Measurements from ENCODE around the gene CDCA8. TPM values are rescaled to one million over a fixed set of nuclear protein-coding genes. Genes with fewer than 3 reads are reported as not detected.

Gene CDCA8
- total RNA-seq, 1 experiment from 2014 or later, result 48.5 TPM

- Histone ChIP-seq H2AFZ (ENCODE audit: low read length) (no peak overlapping the region), H2BK15ac (ENCODE audit: low read depth, low read length) (no peak overlapping the region), H2BK5ac (ENCODE audit: insufficient read length, low read length) (no peak overlapping the region), H2BK20ac (ENCODE audit: low read depth, low read length, poor library complexity, severe bottlenecking) (no peak overlapping the region), H3T11ph (ENCODE audit: low read length) (no peak overlapping the region), H4K8ac (replicated peaks; ENCODE audit: insufficient read length, low read depth, low read length) (no peak overlapping the region), H3K23me2 (ENCODE audit: insufficient read length, low read depth, low read length, poor library complexity, severe bottlenecking) (no peaks in the 10 kb centered on the region), H4K5ac (ENCODE audit: insufficient read length, low read depth, low read length) (no peak overlapping the region), H3K9ac (ENCODE audit: extremely low read depth, insufficient read length, low read length) (no peak overlapping the region), H3K4me1 (ENCODE audit: insufficient read depth, low read length) (no peaks in the 10 kb centered on the region; the same call in 1 of the 2 replicates), H3K27ac (ENCODE audit: insufficient read length, low read depth, low read length) (no peak overlapping the region), H3K23ac (ENCODE audit: insufficient read length, low read depth, low read length) (no peak overlapping the region), H3K4me2 (ENCODE audit: insufficient read depth, insufficient read length, low read length) (peak overlapping the region; percentile 56), H3K9me3 (ENCODE audit: control insufficient read depth, low read depth, low read length) (no peaks in the 10 kb centered on the region), H3K27me3 (ENCODE audit: insufficient read depth, low read length) (peaks cover 33% of the 10 kb centered on the region; the same call in 1 of the 2 replicates), H3K4ac (ENCODE audit: low read depth, low read length) (no peak overlapping the region), H2BK12ac (ENCODE audit: insufficient read length, low read depth, low read length) (no peak overlapping the region), H3K79me1 (ENCODE audit: insufficient read depth, low read depth, low read length, poor library complexity, severe bottlenecking) (no peaks in the 10 kb centered on the region), H3K56ac (ENCODE audit: insufficient read length, low read depth, low read length) (no peak overlapping the region), H3K14ac (ENCODE audit: insufficient read depth, low read length) (no peak overlapping the region), H3K18ac (ENCODE audit: insufficient read length, low read depth, low read length) (no peak overlapping the region), H4K91ac (ENCODE audit: insufficient read length, low read depth, low read length) (no peak overlapping the region), H2AK5ac (ENCODE audit: insufficient read length, low read length) (no peak overlapping the region), H2BK120ac (ENCODE audit: low read depth, low read length, poor library complexity, severe bottlenecking) (no peak overlapping the region), H4K20me1 (ENCODE audit: control insufficient read depth, insufficient read depth, insufficient read length) (no peaks in the 10 kb centered on the region), H3K79me2 (ENCODE audit: insufficient read depth, low read length) (no peaks in the 10 kb centered on the region)
- H3K27me3 Mint-ChIP-seq (ENCODE audit: low read depth), result peaks cover 39% of the 10 kb centered on the region
- no peak for DNase-seq
- no peak for TF ChIP-seq CTCF (conservative IDR thresholded peaks at IDR 0.05)
- peaks cover 0 to 2% of the 10 kb centered on the region in 2 experiments; a peak in 2 of 5 replicates for H3K9me3 Mint-ChIP-seq
- no peak overlapping the region for H3K27ac Mint-ChIP-seq
- no CpG with 5 or more reads among the region's 52 CpGs for WGBS (ENCODE audit: extremely low coverage, insufficient read length, low lambda C conversion rate)
- peaks cover 4 to 6% of the 10 kb centered on the region in 2 experiments; a peak in 2 of 4 replicates for H3K4me1 Mint-ChIP-seq
- peak overlapping the region; percentile 56 to 82 for H3K4me3 Mint-ChIP-seq
- H3K36me3 Mint-ChIP-seq (ENCODE audit: insufficient read depth in 1 of 3, low read depth in 3 of 3), result peaks cover 0 to 1% (median 0%) of the 10 kb centered on the region in 3 experiments; a peak in 1 of 7 replicates
Measured at GRCh38 chr1:37753473-37754321, 61.4 kb downstream of the CDCA8 start.
